Liver (tissue), 9 donors: ENCODE results near the gene TMIGD3. TPM values are rescaled to one million over a fixed set of nuclear protein-coding genes. Genes with fewer than 3 reads are reported as not detected.

ENCODE experiments used
- DNase-seq: peaks from one replicate; pipeline ENCODE4 v3.0.0-alpha.2; 2017; ENCODE audit warnings: low spot score
- H3K27ac ChIP-seq, 2 donors: one replicate each; pipeline ENCODE4 v1.7.0; 2013; ENCODE audit warnings: inconsistent platforms in 2 of 2, low read length in 2 of 2, control low read depth in 1 of 2, low read depth in 1 of 2, mild to moderate bottlenecking in 1 of 2
- H3K27me3 ChIP-seq, 4 donors: one replicate each; pipeline versions ENCODE4 v1.6.1 to v1.7.0; 2013; ENCODE audit warnings: low read length in 3 of 4, inconsistent platforms in 1 of 4, mild to moderate bottlenecking in 1 of 4, moderate library complexity in 1 of 4; ENCODE audit not compliant: control insufficient read depth in 4 of 4, insufficient read depth in 4 of 4
- H3K36me3 ChIP-seq, 4 donors: one replicate each; pipeline versions ENCODE4 v1.6.1 to v1.7.0; 2013; ENCODE audit warnings: low read length in 3 of 4, mild to moderate bottlenecking in 3 of 4, low read depth in 1 of 4, moderate library complexity in 1 of 4; ENCODE audit not compliant: control insufficient read depth in 4 of 4, insufficient read depth in 3 of 4
- H3K4me1 ChIP-seq, 4 donors: one replicate each; pipeline versions ENCODE4 v1.6.1 to v1.7.0; 2013; ENCODE audit warnings: low read length in 3 of 4, mild to moderate bottlenecking in 3 of 4, moderate library complexity in 1 of 4; ENCODE audit not compliant: control insufficient read depth in 4 of 4, insufficient read depth in 4 of 4
- H3K4me3 ChIP-seq, 3 donors: one replicate each; pipeline versions ENCODE4 v1.6.1 to v1.7.0; 2013; ENCODE audit warnings: low read length in 3 of 3, control low read depth in 1 of 3, low read depth in 1 of 3, mild to moderate bottlenecking in 1 of 3
- H3K9ac ChIP-seq, 2 donors: one replicate each; pipeline ENCODE4 v1.7.0; 2013; ENCODE audit warnings: low read length in 2 of 2, mild to moderate bottlenecking in 2 of 2, moderate library complexity in 2 of 2, control low read depth in 1 of 2, low read depth in 1 of 2
- H3K9me3 ChIP-seq, 4 donors: one replicate each; pipeline versions ENCODE4 v1.6.1 to v1.7.0; 2013; ENCODE audit warnings: low read length in 3 of 4; ENCODE audit not compliant: control insufficient read depth in 4 of 4
- EGR1 ChIP-seq, 2 donors: IDR thresholded peaks; 2 replicates each; pipeline ENCODE4 v1.6.1; 2016 to 2018; ENCODE audit warnings: antibody characterized with exemption in 2 of 2, low read depth in 2 of 2
- FOXA1 ChIP-seq: IDR thresholded peaks from 2 replicates; pipeline ENCODE4 v1.6.1; 2016; ENCODE audit warnings: antibody characterized with exemption
- FOXA2 ChIP-seq: IDR thresholded peaks from 2 replicates; pipeline ENCODE4 v1.6.1; 2016; ENCODE audit warnings: antibody characterized with exemption
- GABPA ChIP-seq, 2 donors: IDR thresholded peaks in 1 of 2; conservative IDR thresholded peaks in 1 of 2; 2 replicates each; pipeline ENCODE4 v1.6.1; 2016; ENCODE audit warnings: antibody characterized with exemption in 2 of 2, mild to moderate bottlenecking in 1 of 2, moderate library complexity in 1 of 2
- HNF4A ChIP-seq, 2 donors: conservative IDR thresholded peaks; 2 replicates each; pipeline ENCODE4 v1.6.1; 2016; ENCODE audit warnings: antibody characterized with exemption in 2 of 2, mild to moderate bottlenecking in 2 of 2
- HNF4G ChIP-seq: IDR thresholded peaks from 2 replicates; pipeline ENCODE4 v1.6.1; 2016; ENCODE audit warnings: antibody characterized with exemption
- RAD21 ChIP-seq, 2 donors: IDR thresholded peaks; 2 replicates each; pipeline ENCODE4 v1.6.1; 2016; ENCODE audit warnings: antibody characterized with exemption in 2 of 2, mild to moderate bottlenecking in 2 of 2
- RXRA ChIP-seq, 2 donors: IDR thresholded peaks; 2 replicates each; pipeline ENCODE4 v1.6.1; 2017 to 2018; ENCODE audit warnings: antibody characterized with exemption in 2 of 2, mild to moderate bottlenecking in 1 of 2
- SP1 ChIP-seq: IDR thresholded peaks from 2 replicates; pipeline ENCODE4 v1.6.1; 2018; ENCODE audit warnings: antibody characterized with exemption, mild to moderate bottlenecking
- TAF1 ChIP-seq: conservative IDR thresholded peaks from 2 replicates; pipeline ENCODE4 v1.6.1; 2016; ENCODE audit warnings: antibody characterized with exemption, mild to moderate bottlenecking
- YY1 ChIP-seq: IDR thresholded peaks from 2 replicates; pipeline ENCODE4 v1.6.1; 2016; ENCODE audit warnings: antibody characterized with exemption, mild to moderate bottlenecking
- WGBS: extraction: QIAGEN DNeasy Blood & Tissue Kit; methylation state at CpG from one replicate; pipeline ENCODE4 v1.1.7; 2013; 5-methylcytosine and 5-hydroxymethylcytosine counted together
- polyA plus RNA-seq, 2 donors: library from polyadenylated mRNA; stranded (reverse) in 1 of 2; unstranded in 1 of 2; fragments of 200-250 nt in 1 of 2; fragments of >200 nt in 1 of 2; fragmentation: Nextera tagmentation in 1 of 2; extraction: Ambion mirVana in 1 of 2; gene quantifications; one replicate each; pipeline versions ENCODE4 v1.2.1 to v1.2.3, GENCODE V29; 2013 to 2015
- total RNA-seq, 2 donors: library from RNA; depleted of rRNA; stranded (reverse); fragments of >200 nt; gene quantifications; one replicate each; pipeline ENCODE4 v1.2.3, GENCODE V29; 2014
- TF ChIP-seq, protein P1 (sequence below): fragments of 150-350 bp; IDR thresholded peaks from 2 replicates; pipeline ENCODE4 v1.5.1; 2017; ENCODE audit warnings: improper control_type of control experiment, low read depth, low read length; ENCODE audit not compliant: missing input control
- TF ChIP-seq, protein P2 (sequence below): IDR thresholded peaks from 2 replicates; pipeline ENCODE4 v1.6.1; 2016; ENCODE audit warnings: antibody characterized with exemption
- TF ChIP-seq, protein P3 (sequence below): IDR thresholded peaks from 2 replicates; pipeline ENCODE4 v1.6.1; 2016; ENCODE audit warnings: antibody characterized with exemption, mild to moderate bottlenecking
- TF ChIP-seq, protein P4 (sequence below): IDR thresholded peaks from 2 replicates; pipeline ENCODE4 v1.6.1; 2016; ENCODE audit warnings: antibody characterized with exemption
- TF ChIP-seq, protein P5 (sequence below): IDR thresholded peaks from 2 replicates; pipeline ENCODE4 v1.6.1; 2016; ENCODE audit warnings: antibody characterized with exemption
- donor health status: healthy.
- donor health status: healthy.
- donor health status: healthy.
- donor health status: healthy.
- donor health status: healthy.

The TMIGD3 gene
- total and polyA plus RNA-seq, 4 donors, result 2.6 to 5.9 (median 4.6) TPM

DNA sequence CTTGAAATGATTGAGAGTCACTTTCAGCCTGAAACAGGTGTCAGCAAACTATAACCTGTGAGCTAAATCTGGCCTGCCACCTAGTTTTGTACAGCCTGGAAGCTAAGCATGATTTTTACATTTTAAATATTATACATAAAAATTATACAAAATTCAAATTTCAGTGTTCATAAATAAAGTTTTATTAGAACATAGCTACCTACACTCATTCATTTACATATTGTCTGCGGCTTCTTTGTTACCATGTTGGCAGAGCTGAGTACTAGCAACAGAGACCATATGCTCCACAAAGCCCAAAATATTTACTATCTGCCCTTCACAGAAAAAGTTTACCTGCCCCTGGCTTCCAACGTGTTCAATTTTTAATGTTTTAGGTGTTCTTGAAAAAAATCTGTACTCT is 37.7 kb downstream of the TMIGD3 start (continued):
- TF ChIP-seq, protein P1, sequence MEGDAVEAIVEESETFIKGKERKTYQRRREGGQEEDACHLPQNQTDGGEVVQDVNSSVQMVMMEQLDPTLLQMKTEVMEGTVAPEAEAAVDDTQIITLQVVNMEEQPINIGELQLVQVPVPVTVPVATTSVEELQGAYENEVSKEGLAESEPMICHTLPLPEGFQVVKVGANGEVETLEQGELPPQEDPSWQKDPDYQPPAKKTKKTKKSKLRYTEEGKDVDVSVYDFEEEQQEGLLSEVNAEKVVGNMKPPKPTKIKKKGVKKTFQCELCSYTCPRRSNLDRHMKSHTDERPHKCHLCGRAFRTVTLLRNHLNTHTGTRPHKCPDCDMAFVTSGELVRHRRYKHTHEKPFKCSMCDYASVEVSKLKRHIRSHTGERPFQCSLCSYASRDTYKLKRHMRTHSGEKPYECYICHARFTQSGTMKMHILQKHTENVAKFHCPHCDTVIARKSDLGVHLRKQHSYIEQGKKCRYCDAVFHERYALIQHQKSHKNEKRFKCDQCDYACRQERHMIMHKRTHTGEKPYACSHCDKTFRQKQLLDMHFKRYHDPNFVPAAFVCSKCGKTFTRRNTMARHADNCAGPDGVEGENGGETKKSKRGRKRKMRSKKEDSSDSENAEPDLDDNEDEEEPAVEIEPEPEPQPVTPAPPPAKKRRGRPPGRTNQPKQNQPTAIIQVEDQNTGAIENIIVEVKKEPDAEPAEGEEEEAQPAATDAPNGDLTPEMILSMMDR, result no peak
- TF ChIP-seq TAF1, result no peak
- TF ChIP-seq, protein P2, sequence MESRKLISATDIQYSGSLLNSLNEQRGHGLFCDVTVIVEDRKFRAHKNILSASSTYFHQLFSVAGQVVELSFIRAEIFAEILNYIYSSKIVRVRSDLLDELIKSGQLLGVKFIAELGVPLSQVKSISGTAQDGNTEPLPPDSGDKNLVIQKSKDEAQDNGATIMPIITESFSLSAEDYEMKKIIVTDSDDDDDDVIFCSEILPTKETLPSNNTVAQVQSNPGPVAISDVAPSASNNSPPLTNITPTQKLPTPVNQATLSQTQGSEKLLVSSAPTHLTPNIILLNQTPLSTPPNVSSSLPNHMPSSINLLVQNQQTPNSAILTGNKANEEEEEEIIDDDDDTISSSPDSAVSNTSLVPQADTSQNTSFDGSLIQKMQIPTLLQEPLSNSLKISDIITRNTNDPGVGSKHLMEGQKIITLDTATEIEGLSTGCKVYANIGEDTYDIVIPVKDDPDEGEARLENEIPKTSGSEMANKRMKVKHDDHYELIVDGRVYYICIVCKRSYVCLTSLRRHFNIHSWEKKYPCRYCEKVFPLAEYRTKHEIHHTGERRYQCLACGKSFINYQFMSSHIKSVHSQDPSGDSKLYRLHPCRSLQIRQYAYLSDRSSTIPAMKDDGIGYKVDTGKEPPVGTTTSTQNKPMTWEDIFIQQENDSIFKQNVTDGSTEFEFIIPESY, result no peak

DNA sequence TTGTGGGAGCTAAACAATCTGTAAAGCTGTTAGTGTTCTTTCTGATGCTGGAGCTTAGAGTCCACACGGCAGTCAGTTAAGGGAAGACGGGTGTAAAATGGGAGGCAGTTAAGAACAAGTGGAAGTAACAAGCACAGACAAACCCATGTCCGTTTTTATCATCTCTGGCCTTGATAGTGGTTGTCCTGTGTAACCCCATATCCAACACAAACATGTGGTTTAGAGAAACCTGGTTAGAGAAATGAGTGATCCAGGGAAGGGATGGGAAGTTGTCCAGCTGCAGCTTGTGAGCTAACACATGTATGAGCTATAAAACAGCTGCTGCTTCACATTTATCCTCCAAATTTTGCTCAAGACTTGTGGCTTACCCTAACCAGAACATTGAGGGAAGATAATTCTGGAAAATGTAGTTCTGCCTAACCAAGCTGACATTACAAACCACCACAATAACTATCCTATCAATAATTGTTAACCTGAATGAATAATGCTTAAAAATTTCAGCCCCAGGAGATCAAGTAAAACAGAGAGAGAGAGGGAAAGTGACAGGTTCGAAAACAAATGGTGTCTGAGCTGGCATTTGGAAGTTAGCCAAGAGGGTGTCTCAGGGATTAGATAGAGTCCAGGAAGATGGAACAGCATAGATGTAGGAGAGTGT is 40.3 kb downstream of the TMIGD3 start:
- no peak overlapping the region for H3K9ac ChIP-seq
- no peak for DNase-seq
- peaks cover 4 to 43% (median 36%) of the 10 kb centered on the region in 4 donors for H3K36me3 ChIP-seq
- no peak overlapping the region for H3K4me3 ChIP-seq
- H3K27me3 ChIP-seq, result no peaks in the 10 kb centered on the region
- H3K4me1 ChIP-seq, result no peaks in the 10 kb centered on the region
- H3K27ac ChIP-seq, result no peak overlapping the region
- TF ChIP-seq EGR1 (IDR thresholded peaks at IDR 0.05; ENCODE audit: low read depth in 2 of 2), result no peak
- no peak for TF ChIP-seq TAF1
- no peak for TF ChIP-seq YY1
- TF ChIP-seq HNF4A (conservative IDR thresholded peaks at IDR 0.05), result no peak
- TF ChIP-seq, protein P3, sequence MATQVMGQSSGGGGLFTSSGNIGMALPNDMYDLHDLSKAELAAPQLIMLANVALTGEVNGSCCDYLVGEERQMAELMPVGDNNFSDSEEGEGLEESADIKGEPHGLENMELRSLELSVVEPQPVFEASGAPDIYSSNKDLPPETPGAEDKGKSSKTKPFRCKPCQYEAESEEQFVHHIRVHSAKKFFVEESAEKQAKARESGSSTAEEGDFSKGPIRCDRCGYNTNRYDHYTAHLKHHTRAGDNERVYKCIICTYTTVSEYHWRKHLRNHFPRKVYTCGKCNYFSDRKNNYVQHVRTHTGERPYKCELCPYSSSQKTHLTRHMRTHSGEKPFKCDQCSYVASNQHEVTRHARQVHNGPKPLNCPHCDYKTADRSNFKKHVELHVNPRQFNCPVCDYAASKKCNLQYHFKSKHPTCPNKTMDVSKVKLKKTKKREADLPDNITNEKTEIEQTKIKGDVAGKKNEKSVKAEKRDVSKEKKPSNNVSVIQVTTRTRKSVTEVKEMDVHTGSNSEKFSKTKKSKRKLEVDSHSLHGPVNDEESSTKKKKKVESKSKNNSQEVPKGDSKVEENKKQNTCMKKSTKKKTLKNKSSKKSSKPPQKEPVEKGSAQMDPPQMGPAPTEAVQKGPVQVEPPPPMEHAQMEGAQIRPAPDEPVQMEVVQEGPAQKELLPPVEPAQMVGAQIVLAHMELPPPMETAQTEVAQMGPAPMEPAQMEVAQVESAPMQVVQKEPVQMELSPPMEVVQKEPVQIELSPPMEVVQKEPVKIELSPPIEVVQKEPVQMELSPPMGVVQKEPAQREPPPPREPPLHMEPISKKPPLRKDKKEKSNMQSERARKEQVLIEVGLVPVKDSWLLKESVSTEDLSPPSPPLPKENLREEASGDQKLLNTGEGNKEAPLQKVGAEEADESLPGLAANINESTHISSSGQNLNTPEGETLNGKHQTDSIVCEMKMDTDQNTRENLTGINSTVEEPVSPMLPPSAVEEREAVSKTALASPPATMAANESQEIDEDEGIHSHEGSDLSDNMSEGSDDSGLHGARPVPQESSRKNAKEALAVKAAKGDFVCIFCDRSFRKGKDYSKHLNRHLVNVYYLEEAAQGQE, result no peak
- no peak for TF ChIP-seq HNF4G
- no peak for TF ChIP-seq RXRA (IDR thresholded peaks at IDR 0.05)
- TF ChIP-seq SP1, result no peak
- no peak for TF ChIP-seq FOXA1
- no peak for TF ChIP-seq FOXA2
- TF ChIP-seq, protein P1, result no peak
- TF ChIP-seq, protein P2, result no peak
- TF ChIP-seq, protein P4, sequence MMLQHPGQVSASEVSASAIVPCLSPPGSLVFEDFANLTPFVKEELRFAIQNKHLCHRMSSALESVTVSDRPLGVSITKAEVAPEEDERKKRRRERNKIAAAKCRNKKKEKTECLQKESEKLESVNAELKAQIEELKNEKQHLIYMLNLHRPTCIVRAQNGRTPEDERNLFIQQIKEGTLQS, result no peak
- TF ChIP-seq GABPA (IDR thresholded peaks at IDR 0.05 in 1 of 2, conservative IDR thresholded peaks at IDR 0.05 in 1 of 2), result no peak
- TF ChIP-seq RAD21 (IDR thresholded peaks at IDR 0.05), result no peak
- TF ChIP-seq, protein P5, sequence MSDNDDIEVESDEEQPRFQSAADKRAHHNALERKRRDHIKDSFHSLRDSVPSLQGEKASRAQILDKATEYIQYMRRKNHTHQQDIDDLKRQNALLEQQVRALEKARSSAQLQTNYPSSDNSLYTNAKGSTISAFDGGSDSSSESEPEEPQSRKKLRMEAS, result no peak
- H3K9me3 ChIP-seq, result no peaks in the 10 kb centered on the region
- 82% methylated on average over 4 of the region's 4 CpGs for WGBS
